BE2C (cell line): Measurements from ENCODE around the gene SMO.
A peak's percentile ranks its signal among the peaks of the same experiment; 100 is the strongest.
"Not testable (repeated sequence)": the region's sequence is repeated elsewhere in the genome, so short reads cannot be mapped to it uniquely, and the experiment has no call there.

ENCODE experiments used
- DNase-seq: peaks from one replicate; pipeline ENCODE4 v3.0.0-alpha.2; 2020
- H3K27me3 ChIP-seq: fragments of 250-450 bp; sonication (Bioruptor Pico); 2 replicates; pipeline ENCODE4 v1.5.1; 2020; ENCODE audit warnings: mild to moderate bottlenecking
- H3K36me3 ChIP-seq: fragments of 250-450 bp; sonication (Bioruptor Pico); 2 replicates; pipeline ENCODE4 v1.5.1; 2020; ENCODE audit warnings: mild to moderate bottlenecking
- H3K4me1 ChIP-seq: fragments of 250-450 bp; sonication (Bioruptor Pico); 2 replicates; pipeline ENCODE4 v1.5.1; 2020
- H3K4me3 ChIP-seq: 2 replicates; pipeline ENCODE4 v1.5.1; 2011; ENCODE audit warnings: low read depth, low read length
- H3K9me3 ChIP-seq: fragments of 250-450 bp; sonication (Bioruptor Pico); 2 replicates; pipeline ENCODE4 v1.5.1; 2020
- CTCF ChIP-seq: IDR thresholded peaks from 2 replicates; pipeline ENCODE4 v1.5.1; 2012; ENCODE audit warnings: mild to moderate bottlenecking, low read depth, low read length

The SMO gene

GRCh38 chr7:129210989-129211312 is 22.5 kb downstream of the SMO start:
- Histone ChIP-seq H3K4me3 (no peak overlapping the region), H3K27me3 (no peaks in the 10 kb centered on the region), H3K9me3 (0 out of 2 replicates have a peak, but pooled peaks cover 3% of the 10 kb centered on the region), H3K4me1 (no peaks in the 10 kb centered on the region), H3K36me3 (no peaks in the 10 kb centered on the region)
- no peak for TF ChIP-seq CTCF
- no peak for DNase-seq

- Histone ChIP-seq H3K4me1 (no peaks in the 10 kb centered on the region), H3K27me3 (no peaks in the 10 kb centered on the region), H3K36me3 (no peaks in the 10 kb centered on the region), H3K9me3 (0 out of 2 replicates have a peak, but pooled peaks cover 3% of the 10 kb centered on the region), H3K4me3 (no peak overlapping the region)
- no peak for TF ChIP-seq CTCF
- no peak for DNase-seq
Measured at GRCh38 chr7:129212126-129212525, 23.7 kb downstream of the SMO start.

- TF ChIP-seq CTCF = no peak
- Histone ChIP-seq H3K4me1 (no peaks in the 10 kb centered on the region), H3K27me3 (no peaks in the 10 kb centered on the region), H3K36me3 (no peaks in the 10 kb centered on the region), H3K4me3 (no peak overlapping the region), H3K9me3 (0 out of 2 replicates have a peak, but pooled peaks cover 3% of the 10 kb centered on the region)
- DNase-seq = no peak
Measured at GRCh38 chr7:129212596-129212995, 24.2 kb downstream of the SMO start.

- TF ChIP-seq CTCF = peak; percentile 33
- peak; percentile 44 for DNase-seq
- Histone ChIP-seq H3K9me3 (0 out of 2 replicates have a peak, but pooled peaks cover 3% of the 10 kb centered on the region), H3K27me3 (no peaks in the 10 kb centered on the region), H3K4me1 (no peaks in the 10 kb centered on the region), H3K4me3 (no peak overlapping the region), H3K36me3 (no peaks in the 10 kb centered on the region)
Measured at GRCh38 chr7:129213828-129214227, 25.4 kb downstream of the SMO start.

- H3K27me3 ChIP-seq, DNase-seq: not testable (repeated sequence)
Measured at GRCh38 chr7:129215691-129216090, 27.3 kb downstream of the SMO start.

GRCh38 chr7:129216101-129216715 is 27.8 kb downstream of the SMO start:
- DNase-seq, H3K27me3 ChIP-seq, H3K36me3 ChIP-seq, H3K9me3 ChIP-seq, H3K4me1 ChIP-seq, H3K4me3 ChIP-seq: not testable (repeated sequence)

More at GRCh38 chr7:129215691-129216090, 27.3 kb downstream of the SMO start:
- H3K4me3 ChIP-seq, H3K36me3 ChIP-seq, H3K9me3 ChIP-seq, H3K4me1 ChIP-seq: not testable (repeated sequence)

- not testable (repeated sequence) for H3K4me1 ChIP-seq, H3K9me3 ChIP-seq, H3K27me3 ChIP-seq, H3K36me3 ChIP-seq, DNase-seq, H3K4me3 ChIP-seq
Measured at GRCh38 chr7:129216821-129217416, 28.5 kb downstream of the SMO start.
